ENCODE measurements around the gene TMED1.

TMED1 gene

GRCh38 chr19:10808937-10809649, 26.9 kb downstream of the TMED1 start:
- DNase-seq: no peak

- DNase-seq: no peak
Observed at GRCh38 chr19:10805758-10806247, 30.2 kb downstream of the TMED1 start.

- no peak for DNase-seq
Observed at GRCh38 chr19:10805065-10805757, 30.8 kb downstream of the TMED1 start.

GRCh38 chr19:10803252-10803651, 32.8 kb downstream of the TMED1 start:
- DNase-seq: no peak

- no peak for DNase-seq
Observed at GRCh38 chr19:10802479-10802878, 33.5 kb downstream of the TMED1 start.

GRCh38 chr19:10800488-10800887, 35.5 kb downstream of the TMED1 start:
- DNase-seq: no peak

GRCh38 chr19:10797541-10798256, 38.3 kb downstream of the TMED1 start:
- DNase-seq: peak; percentile 90 to 91

GRCh38 chr19:10797078-10797477, 38.9 kb downstream of the TMED1 start:
- peak in 1 of 2 experiments; percentile 5 for DNase-seq

- DNase-seq: no peak
Observed at GRCh38 chr19:10796653-10797052, 39.4 kb downstream of the TMED1 start.

GRCh38 chr19:10789866-10790265, 46.1 kb downstream of the TMED1 start:
- DNase-seq: no peak

GRCh38 chr19:10788146-10788545, 47.9 kb downstream of the TMED1 start:
- no peak for DNase-seq

GRCh38 chr19:10784257-10784656, 51.8 kb downstream of the TMED1 start:
- no peak for DNase-seq

GRCh38 chr19:10782795-10783194, 53.2 kb downstream of the TMED1 start:
- DNase-seq: no peak

Data from activated CD4-positive, alpha-beta T cell treated with anti-CD3 and anti-CD28 coated beads, Interleukin-2, amount 50 U/mL, for 4 hours (primary cell).